ENCODE results near the gene PLEKHN1.

PLEKHN1 gene

GRCh38 chr1:921011-921837, 45.1 kb upstream of the PLEKHN1 start:
- H3K27ac ChIP-seq, result no peak overlapping the region
- peak overlapping the region; percentile 43 for H3K4me3 ChIP-seq
- H3K36me3 ChIP-seq, result no peaks in the 10 kb centered on the region
- H3K27me3 ChIP-seq, result peaks cover 49% of the 10 kb centered on the region
- no peaks in the 10 kb centered on the region for H3K9me3 ChIP-seq
- peak overlapping the region; percentile 41; the same call in 1 of the 2 replicates for H3K9ac ChIP-seq
- peaks cover 98% of the 10 kb centered on the region for H3K4me1 ChIP-seq
- peaks cover 31% of the 10 kb centered on the region for H4K20me1 ChIP-seq
- no peak for TF ChIP-seq Cebpa-rat (IDR thresholded peaks at IDR 0.05)
- H3K4me2 ChIP-seq, result peak overlapping the region; percentile 100

DNA sequence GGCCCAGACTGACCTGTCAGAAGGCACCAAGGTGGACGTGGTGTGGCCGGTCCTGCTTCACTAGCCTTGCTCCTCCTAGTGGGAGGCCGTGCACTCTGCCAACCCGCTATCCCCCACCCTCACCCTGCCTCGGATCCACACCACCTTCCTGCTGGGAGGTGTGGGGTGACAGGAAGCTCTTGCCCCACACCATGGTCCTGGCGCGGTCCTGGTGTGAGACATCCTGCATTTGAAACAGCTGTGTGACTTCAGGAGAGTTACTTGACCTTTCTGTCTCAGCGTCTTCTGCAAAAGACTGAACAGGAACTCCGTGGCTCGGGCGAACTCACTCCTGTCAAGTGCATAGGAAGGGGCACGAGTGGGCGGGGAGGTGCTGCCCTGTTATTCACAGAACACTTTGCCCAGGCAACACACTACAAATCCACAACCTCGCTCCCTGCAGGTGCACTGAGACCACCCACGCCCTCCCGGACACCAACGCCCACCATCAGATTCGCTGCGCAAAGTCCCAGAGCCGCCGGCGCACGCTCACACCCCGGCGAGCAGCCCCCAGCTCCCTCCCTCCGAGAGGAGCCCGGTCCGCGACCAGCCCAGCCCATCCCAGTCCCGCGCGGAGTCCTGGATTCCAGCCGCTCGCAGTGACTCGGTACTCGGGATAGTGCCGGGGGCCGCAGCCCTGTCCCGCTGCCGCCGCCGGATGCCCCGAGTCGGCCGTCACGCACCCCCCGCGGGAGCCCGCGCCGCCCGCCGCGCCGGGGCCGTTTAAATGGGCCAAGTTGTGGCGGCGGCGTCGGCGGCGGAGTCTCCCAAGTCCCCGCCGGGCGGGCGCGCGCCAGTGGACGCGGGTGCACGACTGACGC, 42.9 kb upstream of the PLEKHN1 start, which contains the start of gene SAMD11:
Gene SAMD11, plus strand, starts transcription at position 793 of the 860 bp plus-strand sequence. CDS start 509 bp downstream, outside the sequence.
- Histone ChIP-seq H3K9me3 (no peaks in the 10 kb centered on the region), H3K4me2 (peak within 1 kb of the TSS; percentile 100), H3K4me3 (peak within 1 kb of the TSS; percentile 77), H3K4me1 (peaks cover 92% of the 10 kb centered on the region), H3K27ac (peak within 1 kb of the TSS; percentile 59), H3K27me3 (peaks cover 65% of the 10 kb centered on the region), H3K9ac (peak within 1 kb of the TSS; percentile 70), H4K20me1 (peaks cover 49% of the 10 kb centered on the region), H3K36me3 (no peaks in the 10 kb centered on the region)
- no peak for TF ChIP-seq Cebpa-rat (IDR thresholded peaks at IDR 0.05)

GRCh38 chr1:923991-924655, 42.2 kb upstream of the PLEKHN1 start:
- peaks cover 52% of the 10 kb centered on the region for H4K20me1 ChIP-seq
- peak overlapping the region; percentile 70 for H3K9ac ChIP-seq
- peaks cover 88% of the 10 kb centered on the region for H3K4me1 ChIP-seq
- peak overlapping the region; percentile 59 for H3K27ac ChIP-seq
- TF ChIP-seq Cebpa-rat (IDR thresholded peaks at IDR 0.05), result no peak
- peak overlapping the region; percentile 77 for H3K4me3 ChIP-seq
- peak overlapping the region; percentile 100 for H3K4me2 ChIP-seq
- peaks cover 68% of the 10 kb centered on the region for H3K27me3 ChIP-seq
- H3K9me3 ChIP-seq, result no peaks in the 10 kb centered on the region
- H3K36me3 ChIP-seq, result no peaks in the 10 kb centered on the region

- Histone ChIP-seq H3K4me3 (peak overlapping the region; percentile 77), H3K9me3 (no peaks in the 10 kb centered on the region), H3K27ac (peak overlapping the region; percentile 59), H3K27me3 (peaks cover 71% of the 10 kb centered on the region), H3K9ac (peak overlapping the region; percentile 70), H4K20me1 (peaks cover 52% of the 10 kb centered on the region), H3K4me2 (peak overlapping the region; percentile 100), H3K36me3 (no peaks in the 10 kb centered on the region), H3K4me1 (peaks cover 80% of the 10 kb centered on the region)
- TF ChIP-seq Cebpa-rat (IDR thresholded peaks at IDR 0.05), result no peak
These were observed 41.4 kb upstream of the PLEKHN1 start for GRCh38 chr1:924656-925560.

- peak overlapping the region; percentile 59; the same call in 1 of the 2 replicates for H3K27ac ChIP-seq
- peak overlapping the region; percentile 70; the same call in 1 of the 2 replicates for H3K9ac ChIP-seq
- peaks cover 71% of the 10 kb centered on the region for H3K27me3 ChIP-seq
- H3K4me1 ChIP-seq, result peaks cover 80% of the 10 kb centered on the region
- peaks cover 52% of the 10 kb centered on the region for H4K20me1 ChIP-seq
- H3K36me3 ChIP-seq, result no peaks in the 10 kb centered on the region
- TF ChIP-seq Cebpa-rat (IDR thresholded peaks at IDR 0.05), result no peak
- no peaks in the 10 kb centered on the region for H3K9me3 ChIP-seq
- peak overlapping the region; percentile 100 for H3K4me2 ChIP-seq
- peak overlapping the region; percentile 77 for H3K4me3 ChIP-seq
These were observed 40.5 kb upstream of the PLEKHN1 start for GRCh38 chr1:925561-926421.

DNA sequence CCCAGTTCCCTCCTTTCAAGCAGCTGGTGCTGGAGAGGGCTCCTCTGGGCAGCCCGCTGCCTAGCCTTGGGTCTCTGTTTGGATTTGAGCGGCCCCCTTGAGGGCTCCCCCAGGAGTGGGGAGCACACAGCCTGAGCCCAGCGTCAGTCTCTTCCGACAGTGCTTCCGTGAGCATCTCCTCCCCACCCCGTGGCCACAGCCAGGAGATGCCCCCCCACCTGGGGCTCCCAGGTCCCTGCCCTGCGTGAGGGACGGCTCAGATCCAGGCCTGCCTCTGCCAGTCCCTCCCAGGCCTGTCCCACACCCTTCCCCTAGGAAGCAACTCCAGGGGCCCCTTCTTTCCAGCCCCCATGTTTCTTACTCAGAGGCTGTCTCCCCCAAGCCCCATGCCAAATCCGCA, 39.0 kb upstream of the PLEKHN1 start:
- Histone ChIP-seq H3K27me3 (peaks cover 62% of the 10 kb centered on the region), H3K4me3 (no peak overlapping the region), H4K20me1 (peaks cover 55% of the 10 kb centered on the region), H3K9me3 (no peaks in the 10 kb centered on the region), H3K4me1 (peaks cover 80% of the 10 kb centered on the region), H3K4me2 (peak overlapping the region; percentile 100), H3K36me3 (no peaks in the 10 kb centered on the region), H3K27ac (no peak overlapping the region), H3K9ac (no peak overlapping the region)
- TF ChIP-seq Cebpa-rat (IDR thresholded peaks at IDR 0.05), result no peak

DNA sequence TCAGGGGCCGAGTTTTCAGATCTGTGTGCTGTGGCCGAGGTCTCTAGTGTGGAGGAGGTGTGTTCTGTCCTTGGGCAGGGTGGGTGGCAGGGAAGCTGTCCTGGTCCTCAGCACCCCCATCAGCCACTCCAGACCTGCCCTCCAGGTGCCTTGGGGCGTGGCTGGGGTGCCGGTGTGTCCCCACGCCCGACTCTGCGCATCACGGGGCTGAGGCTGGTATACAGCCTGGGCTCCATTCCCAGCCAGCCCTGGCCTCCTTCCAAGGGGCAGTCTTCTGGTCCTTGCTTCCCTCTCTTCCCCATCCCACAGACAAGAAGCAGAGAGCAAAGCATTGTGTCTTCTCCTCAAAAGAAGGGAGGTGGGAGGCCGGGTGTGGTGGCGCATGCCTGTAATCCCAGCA, 38.5 kb upstream of the PLEKHN1 start:
- H4K20me1 ChIP-seq, result peaks cover 55% of the 10 kb centered on the region

More for the DNA sequence above, 38.5 kb upstream of the PLEKHN1 start:
- no peak overlapping the region for H3K4me2 ChIP-seq
- TF ChIP-seq Cebpa-rat (IDR thresholded peaks at IDR 0.05), result no peak
- no peaks in the 10 kb centered on the region for H3K9me3 ChIP-seq
- no peak overlapping the region for H3K9ac ChIP-seq
- peaks cover 60% of the 10 kb centered on the region for H3K27me3 ChIP-seq
- H3K4me3 ChIP-seq, result no peak overlapping the region
- no peaks in the 10 kb centered on the region for H3K36me3 ChIP-seq
- peaks cover 80% of the 10 kb centered on the region for H3K4me1 ChIP-seq
- no peak overlapping the region for H3K27ac ChIP-seq

Data from BLaER1 (cell line).